HG03432 (cell line): Measurements from ENCODE around the gene RNASEH1.
"Not testable (repeated sequence)": the region's sequence is repeated elsewhere in the genome, so short reads cannot be mapped to it uniquely, and the experiment has no call there.

Experiments used
- ATAC-seq: cut with Tn5 transposase; IDR thresholded peaks from one replicate; pipeline ENCODE4 v1.9.1; 2021; ENCODE audit warnings: mild to moderate bottlenecking, moderate library complexity; ENCODE audit not compliant: unreplicated experiment

RNASEH1 gene

DNA sequence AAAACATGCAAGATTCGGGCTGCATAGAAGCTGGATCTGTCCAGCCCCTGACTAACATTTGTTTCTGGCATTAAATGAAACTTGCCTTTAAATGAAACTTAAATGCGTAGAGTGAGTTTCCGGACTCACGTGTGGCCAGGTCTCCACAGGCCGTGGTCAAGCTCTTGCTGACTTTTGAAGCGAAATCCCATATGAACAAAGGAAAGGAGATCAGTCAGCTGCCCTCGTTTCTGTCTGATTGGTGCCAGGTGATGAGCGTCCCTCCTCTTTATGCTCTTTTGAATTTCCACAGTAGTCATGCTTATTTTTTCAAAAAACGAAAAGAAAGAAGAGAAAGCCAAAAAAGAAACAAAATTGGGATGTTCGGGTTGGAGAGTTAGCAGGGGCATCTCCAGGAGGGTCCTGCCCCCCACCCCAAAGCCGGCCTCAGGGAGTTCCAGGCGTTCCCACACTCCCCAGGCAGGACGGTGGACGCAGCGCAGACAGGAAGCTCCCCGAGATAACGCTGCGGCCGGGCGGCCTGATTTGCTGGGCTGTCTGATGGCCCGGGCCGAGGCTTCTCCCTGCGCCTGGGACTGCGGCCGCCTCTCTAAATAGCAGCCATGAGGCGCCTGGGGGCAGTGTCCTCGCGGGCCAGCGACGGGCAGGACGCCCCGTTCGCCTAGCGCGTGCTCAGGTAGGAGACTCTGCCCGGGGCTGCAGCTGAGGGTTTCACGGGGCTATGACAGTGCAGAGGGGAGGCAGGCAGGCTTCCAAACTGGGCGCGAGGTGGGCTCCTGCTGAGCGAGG is 36.6 kb upstream of the RNASEH1 start, which contains the start of gene COLEC11:
Gene COLEC11, plus strand, starts transcription at position 620 of the 789 bp plus-strand sequence. CDS start 9,229 bp downstream, outside the sequence.
- no peak for ATAC-seq

DNA sequence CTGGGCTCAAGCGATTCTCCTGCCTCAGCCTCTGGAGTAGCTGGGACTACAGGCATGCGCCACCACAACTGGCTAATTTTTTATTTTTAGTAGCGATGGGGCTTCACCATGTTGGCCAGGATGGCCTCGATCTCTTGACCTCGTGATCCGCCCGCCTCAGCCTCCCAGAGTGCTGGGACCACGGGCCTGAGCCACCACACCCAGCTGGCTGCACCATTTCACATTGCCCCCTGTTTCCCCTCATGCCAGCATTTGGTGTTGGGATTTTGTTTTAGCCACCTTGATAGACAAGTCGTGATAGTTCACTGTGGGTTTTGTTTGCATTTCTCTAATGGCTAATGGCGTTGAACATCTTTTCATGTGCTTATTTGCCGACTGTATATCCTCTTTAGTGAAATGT is 31.0 kb upstream of the RNASEH1 start:
- no peak for ATAC-seq

DNA sequence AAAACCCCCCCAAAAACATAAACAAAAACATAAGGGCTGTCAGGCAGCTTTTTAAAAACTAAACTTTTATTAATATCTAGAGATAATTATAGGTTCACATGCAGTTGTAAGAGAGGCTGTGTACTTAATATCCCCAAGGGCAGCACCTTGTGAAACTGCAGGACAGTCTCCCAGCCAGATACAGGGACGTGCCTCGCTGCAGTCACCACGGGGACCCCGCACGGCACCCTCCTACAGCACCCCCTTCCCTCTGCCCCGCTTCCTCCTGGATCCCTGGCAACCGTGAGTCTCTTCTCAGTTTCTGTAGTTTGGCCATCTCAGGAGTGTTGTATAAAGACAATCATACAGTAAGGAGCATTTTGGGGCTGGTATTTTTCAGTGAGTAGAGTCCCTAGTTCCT is 30.0 kb upstream of the RNASEH1 start:
- ATAC-seq, result no peak

DNA sequence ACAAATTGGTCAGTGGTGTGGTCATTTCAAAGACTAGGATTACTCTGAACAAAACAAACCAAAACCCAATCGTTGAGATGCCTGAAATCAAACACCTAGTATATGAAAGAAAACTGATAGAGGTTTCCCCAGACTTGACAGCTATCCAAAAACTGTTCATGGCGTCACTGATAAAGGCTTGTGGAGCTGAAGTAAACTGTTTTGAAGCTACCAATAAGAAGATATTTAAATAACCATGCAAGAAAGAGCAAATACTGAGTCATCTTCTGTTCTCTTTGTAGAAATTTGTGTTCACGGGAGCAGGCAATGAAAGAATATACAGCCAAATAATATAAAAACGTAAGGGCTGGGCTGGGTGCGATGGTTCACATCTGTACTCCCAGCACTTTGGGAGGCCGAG is 29.3 kb upstream of the RNASEH1 start:
- ATAC-seq, result no peak

DNA sequence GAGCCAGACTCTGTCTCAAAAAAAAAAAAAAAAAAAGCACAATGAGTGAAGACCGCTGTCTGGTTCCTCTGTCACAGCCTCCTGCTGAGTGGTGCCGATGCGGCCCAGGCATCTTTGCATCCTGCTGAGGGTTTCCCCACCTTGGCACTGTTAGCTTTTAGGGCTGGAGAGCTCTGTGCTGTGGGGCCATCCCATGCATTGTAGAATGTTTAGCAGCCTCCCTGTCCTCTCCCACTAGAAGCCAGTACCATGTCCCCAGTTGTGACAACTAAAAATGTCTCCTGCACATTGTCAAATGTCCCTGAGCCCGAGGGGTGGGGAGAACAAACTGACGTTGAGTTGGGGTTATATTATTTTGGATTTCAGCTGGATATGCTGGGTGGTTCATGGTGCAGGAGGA is 28.9 kb upstream of the RNASEH1 start:
- no peak for ATAC-seq

DNA sequence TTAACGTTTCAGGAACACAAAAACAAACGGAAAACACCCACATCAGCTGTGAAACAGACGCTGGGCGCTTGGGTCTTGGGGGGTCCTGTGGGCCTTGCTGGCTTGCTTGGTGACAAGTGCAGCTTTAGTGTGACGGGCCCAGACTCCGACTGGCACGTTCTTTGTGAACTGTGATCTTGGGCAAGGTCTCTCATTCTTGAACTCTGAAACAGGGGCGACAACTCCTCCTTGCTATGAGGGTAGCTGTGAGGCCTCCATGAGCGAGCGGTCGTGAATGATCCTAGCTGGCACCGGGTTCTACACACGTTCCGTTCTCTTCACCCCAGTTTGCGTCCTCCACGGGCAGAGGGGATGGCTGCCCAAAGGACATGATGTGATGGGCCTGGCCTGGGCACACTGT is 28.1 kb upstream of the RNASEH1 start:
- no peak for ATAC-seq

DNA sequence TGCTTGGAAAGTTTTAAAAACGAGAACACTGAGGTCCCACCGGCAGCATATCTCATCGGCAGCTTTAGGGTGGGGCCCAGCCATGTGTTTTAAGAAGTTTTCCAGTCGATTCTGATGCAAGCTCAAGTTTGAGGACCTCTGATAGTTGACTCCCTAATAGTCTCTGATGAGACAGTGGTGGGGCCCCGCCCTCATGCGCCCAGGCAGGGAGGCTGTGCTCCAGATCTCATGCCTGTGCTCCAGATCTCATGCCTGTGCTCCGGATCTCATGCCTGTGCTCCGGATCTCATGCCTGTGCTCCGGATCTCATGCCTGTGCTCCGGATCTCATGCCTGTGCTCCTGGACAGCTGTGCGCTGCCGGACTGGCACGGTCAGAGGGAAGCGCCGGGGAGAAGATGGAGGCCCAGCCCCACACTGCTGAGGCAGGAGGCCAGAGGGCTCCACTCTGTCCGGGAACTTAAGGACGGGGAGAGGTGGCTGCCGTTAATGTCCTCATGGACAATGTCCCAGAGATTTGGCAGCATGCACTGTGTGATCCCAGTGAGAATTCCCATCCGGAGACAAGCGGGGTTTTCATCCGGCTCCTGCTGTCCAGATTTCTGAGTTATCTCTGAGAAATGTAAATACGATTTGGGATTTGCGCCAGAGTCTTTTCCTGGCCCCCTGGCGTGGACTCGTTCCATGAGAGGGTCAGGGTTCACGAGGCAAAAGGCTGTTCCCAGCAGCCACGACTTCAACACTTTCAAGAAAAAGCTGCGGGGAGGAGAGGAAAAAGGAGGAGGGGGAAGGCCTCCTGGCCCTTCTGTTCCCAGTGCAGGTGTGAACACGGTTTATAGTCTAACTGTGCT is 27.4 kb upstream of the RNASEH1 start:
- ATAC-seq, result no peak

DNA sequence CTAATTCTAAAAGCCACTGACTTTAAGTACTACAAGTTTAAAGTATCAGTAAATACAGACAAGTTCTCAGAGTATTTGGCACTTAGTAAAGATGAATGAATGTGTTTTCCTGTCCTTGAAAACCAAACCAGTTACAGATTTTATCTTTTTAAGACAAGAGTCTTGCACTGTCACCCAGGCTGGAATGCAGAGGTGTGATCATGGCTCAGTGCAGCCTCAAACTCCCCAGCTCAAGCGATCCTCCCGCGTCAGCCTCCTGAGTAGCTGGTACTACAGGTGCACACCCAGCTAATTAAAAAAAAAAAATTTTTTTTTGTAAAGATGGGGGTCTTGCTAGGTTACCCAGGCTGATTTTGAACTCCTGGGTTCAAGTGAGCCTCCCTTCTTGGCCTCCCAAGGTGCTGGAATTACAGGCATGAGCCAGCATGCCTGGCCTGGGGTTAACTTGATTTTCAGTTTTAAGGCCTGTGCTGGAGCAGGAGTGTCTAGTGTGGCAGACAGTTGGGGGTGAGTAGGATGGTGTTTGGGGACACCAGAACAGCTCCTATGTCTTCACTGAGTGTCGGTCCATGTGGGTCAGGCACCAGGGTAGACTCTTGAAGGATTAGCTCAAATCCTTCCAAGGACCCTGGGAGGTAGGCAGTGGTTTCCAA is 26.6 kb upstream of the RNASEH1 start:
- ATAC-seq, result no peak

DNA sequence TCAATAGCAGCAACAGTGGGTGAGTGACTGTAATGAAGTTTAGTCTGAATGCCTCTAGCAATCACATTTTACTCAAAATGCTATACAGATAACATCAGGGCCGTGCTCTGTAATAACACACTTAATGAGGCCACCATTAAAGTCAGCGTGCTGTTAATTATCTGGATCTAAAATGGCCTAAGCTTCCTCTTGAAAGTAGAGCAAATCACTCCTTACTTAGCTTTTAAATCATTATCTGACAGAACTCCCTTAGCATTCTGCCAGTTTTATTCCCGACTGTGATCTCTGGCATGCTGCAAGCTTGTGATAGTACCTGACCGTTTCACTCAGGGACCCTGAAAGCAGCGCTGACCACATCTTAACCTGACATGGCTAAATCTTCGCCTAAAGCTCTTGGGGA is 25.9 kb upstream of the RNASEH1 start:
- ATAC-seq, result no peak

DNA sequence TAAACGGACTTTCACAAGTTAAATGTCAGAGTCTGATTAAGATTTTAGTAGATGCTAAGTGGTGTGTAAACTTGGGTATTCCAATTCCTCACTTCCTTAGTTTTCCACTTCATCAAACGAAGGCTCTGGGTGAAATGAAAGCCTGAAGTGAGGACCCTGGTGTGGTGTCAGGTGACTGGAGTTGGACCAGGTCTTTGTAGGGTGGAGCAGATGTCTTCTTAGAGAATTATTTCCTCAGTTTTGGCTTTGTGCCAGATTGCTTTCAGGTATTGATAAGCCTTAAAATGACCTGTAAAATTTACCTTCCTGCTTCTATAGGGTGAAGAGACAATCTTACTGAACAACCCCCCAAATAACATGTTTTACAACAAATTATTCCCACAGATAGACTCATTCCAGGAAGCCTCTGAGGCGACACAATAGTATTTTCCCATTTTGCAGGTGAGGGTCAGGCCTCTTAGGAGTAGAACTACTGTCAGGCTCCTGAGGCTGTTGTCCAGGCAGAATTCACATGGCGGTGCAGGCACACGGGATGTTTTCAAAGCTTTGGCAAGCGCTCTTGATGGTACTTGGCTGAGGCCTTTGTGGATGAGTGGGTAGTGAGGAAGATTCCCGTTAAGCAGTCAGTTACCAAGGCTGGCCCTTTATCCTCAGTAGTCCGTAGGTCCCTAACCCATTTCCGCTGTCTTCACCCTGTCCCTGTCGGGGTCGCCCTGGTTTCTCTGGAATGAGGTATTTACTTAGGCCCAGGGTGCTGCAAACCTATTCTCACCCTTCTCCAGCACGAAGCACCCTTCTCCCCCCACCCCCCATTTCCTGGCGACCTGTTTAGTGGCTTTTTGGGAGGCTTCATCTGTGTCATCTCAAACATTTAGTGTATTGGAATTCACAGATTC is 23.5 kb upstream of the RNASEH1 start:
- ATAC-seq, result no peak

DNA sequence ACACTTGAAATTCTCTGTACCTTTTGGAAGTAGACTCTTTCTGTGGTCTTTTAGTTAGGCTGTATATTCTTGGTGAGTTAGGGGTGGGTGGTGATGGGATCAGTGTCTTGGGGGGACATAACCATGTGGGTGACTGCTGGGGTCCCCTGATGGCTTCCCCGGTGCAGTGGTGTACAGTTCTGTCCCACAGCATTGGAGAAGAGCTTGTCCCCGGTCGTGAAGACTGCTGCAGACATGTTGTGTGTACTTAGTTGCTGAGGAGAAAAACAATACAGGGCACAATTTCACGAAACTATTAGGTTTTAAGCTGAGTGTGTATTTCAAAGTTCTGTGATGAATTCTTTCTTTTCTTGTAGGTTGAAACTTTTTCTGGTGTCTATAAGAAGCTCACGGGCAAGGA is 22.3 kb upstream of the RNASEH1 start:
- ATAC-seq, result no peak

DNA sequence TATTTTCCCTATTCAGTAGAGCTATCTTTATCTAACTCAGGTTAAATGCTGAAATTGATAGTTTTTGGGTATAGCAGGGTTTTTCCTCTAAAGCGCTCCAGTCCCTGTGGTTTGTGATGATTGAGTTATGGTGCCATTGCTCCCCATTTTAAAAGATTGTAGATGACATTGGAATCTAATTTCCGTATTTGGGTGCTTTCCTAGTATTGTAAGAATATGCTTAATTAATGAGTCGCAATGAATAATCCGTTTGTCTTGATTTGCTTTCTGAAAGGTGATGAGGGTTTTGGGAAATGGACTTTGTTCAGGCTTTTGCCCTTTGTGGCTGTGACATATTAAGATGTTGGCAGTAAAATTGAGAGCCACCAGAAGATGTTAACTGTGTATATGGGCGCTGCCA is 20.9 kb upstream of the RNASEH1 start:
- ATAC-seq, result no peak

DNA sequence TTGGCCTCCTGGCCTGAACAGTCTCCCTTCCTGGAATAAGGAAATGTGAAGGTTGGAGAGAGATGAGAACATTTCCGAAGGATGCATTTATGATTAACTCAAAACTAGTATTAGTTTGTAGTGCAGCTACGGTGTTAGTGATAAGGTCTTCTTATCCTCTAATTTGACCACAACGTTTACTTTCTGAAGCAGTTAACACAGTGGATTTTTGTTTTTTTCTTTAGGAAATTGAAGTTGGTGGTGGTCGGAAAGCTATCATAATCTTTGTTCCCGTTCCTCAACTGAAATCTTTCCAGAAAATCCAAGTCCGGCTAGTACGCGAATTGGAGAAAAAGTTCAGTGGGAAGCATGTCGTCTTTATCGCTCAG is 18.1 kb upstream of the RNASEH1 start:
- ATAC-seq, result not testable (repeated sequence)

DNA sequence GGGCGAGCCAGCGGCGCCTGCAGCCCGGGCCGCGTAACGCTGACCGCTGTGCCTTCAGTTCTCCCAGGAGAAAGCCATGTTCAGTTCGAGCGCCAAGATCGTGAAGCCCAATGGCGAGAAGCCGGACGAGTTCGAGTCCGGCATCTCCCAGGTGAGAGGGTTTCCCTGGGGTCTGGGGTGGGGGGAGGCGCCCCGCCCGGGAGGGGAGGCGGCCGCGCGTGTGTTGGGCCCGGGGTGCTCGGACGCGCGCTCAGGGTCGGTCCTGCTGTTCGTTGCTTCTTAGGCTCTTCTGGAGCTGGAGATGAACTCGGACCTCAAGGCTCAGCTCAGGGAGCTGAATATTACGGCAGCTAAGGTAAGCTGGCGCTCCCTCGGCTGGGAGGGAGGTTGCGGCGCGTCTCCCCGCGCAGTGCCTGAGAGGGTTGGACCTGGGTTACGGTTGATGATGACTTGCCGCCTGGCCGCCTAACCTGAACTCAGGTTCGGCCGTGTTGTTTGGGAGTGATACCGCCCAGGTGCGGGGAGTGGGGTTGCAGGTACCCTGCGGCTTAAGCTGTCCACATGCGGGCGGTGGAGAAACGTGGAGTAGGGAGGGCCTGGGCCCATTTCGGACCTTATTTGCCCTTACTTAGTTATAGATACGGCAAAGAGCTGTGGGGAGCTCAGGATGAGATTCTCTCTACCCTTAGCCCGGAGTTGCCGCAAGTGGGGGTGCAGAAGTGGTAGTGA is 17.6 kb upstream of the RNASEH1 start:
- peak; percentile 29 for ATAC-seq

DNA sequence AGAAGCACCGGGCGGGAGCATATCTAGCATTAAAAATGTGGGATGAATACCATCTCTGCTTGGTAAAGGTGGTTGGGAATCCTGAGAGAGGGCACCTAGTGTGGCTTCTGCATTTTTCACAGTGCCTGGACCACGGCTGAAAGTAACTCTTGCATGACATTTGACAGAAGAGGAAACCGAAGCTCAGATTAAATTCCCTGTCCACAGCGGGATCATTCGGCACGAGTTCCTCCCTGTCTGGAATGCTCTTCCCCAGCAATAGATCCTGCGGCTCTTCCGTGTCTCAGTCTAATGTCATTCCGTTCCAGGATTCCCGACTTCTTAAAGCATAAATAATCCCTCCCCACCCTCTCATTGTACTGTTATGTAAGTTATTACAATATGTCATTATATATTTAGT is 16.0 kb upstream of the RNASEH1 start:
- ATAC-seq, result no peak

DNA sequence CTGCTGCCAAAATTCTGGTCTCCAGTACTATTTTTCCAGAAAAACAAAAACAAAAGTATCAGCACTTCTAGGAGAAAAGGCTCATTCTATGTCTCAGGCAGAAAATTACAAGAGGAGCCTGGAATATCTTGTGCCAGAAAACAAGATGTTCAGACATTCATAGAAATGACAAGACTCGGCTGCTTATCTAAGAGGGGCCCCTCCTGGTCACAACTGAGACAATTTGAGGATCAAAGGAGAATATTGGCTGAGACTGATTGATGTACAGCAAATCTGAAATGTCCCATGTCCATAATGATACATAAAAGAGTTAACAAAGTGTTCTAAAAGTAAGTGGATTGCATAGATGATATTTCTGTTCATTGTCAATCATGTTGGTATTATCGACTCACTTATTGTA is 14.5 kb upstream of the RNASEH1 start:
- ATAC-seq, result no peak

DNA sequence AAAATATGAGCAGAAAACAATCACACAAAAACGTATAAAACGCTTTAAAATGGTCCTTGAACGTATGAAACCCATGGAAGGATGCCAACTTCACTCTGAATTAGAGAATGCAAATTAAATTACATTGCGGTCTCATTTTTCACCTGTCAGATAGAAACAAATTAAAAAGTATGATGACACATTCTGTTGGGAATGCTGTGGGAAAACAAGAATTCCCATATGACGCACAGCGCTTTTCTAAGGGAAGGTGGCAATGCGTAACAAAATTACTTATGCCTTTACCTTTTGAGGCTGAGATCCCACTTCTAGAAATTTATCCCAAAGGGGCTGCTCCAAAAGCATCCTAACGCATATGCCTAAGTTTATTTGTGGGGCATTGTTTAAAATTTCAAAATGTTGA is 13.2 kb upstream of the RNASEH1 start:
- ATAC-seq, result no peak

DNA sequence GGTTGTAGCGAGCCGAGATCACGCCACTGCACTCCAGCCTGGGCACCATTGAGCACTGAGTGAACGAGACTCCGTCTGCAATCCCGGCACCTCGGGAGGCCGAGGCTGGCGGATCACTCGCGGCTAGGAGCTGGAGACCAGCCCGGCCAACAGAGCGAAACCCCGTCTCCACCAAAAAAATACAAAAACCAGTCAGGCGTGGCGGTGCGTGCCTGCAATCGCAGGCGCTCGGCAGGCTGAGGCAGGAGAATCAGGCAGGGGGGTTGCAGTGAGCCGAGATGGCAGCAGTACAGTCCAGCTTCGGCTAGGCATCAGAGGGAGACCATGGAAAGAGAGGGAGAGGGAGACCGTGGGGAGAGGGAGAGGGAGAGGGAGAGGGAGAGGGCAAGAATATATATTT is 11.5 kb upstream of the RNASEH1 start:
- not testable (repeated sequence) for ATAC-seq

DNA sequence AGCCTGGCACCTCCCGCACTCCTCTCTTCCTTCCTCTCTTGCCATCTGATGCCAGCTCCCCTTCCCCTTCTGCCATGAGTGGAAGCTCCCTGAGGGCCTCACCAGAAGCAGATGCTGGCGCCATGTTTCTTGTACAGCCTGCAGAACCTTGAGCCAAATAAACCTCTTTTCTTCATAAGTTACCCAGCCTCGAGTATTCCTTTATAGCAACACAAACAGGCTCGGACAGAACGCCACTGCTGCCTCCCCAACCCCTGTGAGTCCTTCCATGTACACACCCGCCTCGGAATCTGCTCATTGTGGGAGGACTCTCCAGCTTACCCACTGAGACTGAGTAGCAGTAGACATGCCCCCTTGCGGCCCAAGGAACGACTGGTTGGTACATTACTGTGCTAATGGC is 8.7 kb upstream of the RNASEH1 start:
- no peak for ATAC-seq

DNA sequence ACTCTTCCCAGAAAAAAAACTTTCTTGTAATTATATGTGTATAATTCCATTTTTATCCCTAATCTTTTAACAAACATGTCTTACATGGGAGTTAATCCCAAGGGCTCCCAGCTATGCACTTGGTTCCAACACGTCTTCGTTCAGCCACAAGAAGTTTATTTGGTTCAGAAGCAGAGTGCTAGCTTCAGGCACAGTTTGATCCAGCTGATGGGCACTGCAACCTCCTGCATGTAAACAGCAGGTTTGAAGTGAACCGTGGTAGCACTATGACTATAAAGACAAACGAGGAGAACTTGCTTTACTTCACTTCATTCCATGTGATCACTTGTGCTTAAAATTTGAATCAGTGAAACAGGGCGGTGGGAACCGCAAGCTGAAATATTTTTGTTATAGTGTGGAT is 7.0 kb upstream of the RNASEH1 start:
- ATAC-seq, result no peak
